Right lobe of liver (tissue), 6 donors: ENCODE measurements around the gene IRF8. TPM values are rescaled to one million over a fixed set of nuclear protein-coding genes. Genes with fewer than 3 reads are reported as not detected.

Experiments used
- ATAC-seq, 4 donors: fragments of 200-7000 bp; cut with Tn5 transposase; one replicate each; pipeline ENCODE4 v1.9.1; 2020; ENCODE audit warnings: mild to moderate bottlenecking in 4 of 4, moderate library complexity in 4 of 4
- DNase-seq, 3 donors: peaks; one replicate each; pipeline ENCODE4 v3.0.0-alpha.2; 2020
- H3K27ac ChIP-seq, 3 donors: fragments of 200-600 bp; one replicate each; pipeline ENCODE4 v1.8.0; 2022
- H3K27me3 ChIP-seq, 2 donors: fragments of 200-600 bp; one replicate each; pipeline ENCODE4 v1.8.0; 2022
- H3K36me3 ChIP-seq, 4 donors: fragments of 200-600 bp; sonication (generic) in 1 of 4; one replicate each; pipeline versions ENCODE4 v1.5.1 to v1.8.0; 2017 to 2022; ENCODE audit warnings: control low read depth in 1 of 4
- H3K4me1 ChIP-seq, 4 donors: fragments of 200-600 bp; sonication (generic) in 1 of 4; one replicate each; pipeline versions ENCODE4 v1.5.1 to v1.8.0; 2017 to 2022; ENCODE audit warnings: control low read depth in 1 of 4
- H3K4me3 ChIP-seq, 3 donors: fragments of 200-600 bp; one replicate each; pipeline ENCODE4 v1.8.0; 2022
- H3K9me3 ChIP-seq, 4 donors: fragments of 200-600 bp; sonication (generic) in 1 of 4; one replicate each; pipeline versions ENCODE4 v1.5.1 to v1.8.0; 2017 to 2022; ENCODE audit warnings: control low read depth in 1 of 4
- CTCF ChIP-seq, 4 donors: fragments of 200-600 bp in 3 of 4; fragments of 450-650 bp in 1 of 4; IDR thresholded peaks; one replicate each; pipeline versions ENCODE4 v1.5.1 to v1.8.0; 2016 to 2022; ENCODE audit warnings: antibody characterized with exemption in 4 of 4, mild to moderate bottlenecking in 2 of 4
- POLR2A ChIP-seq: fragments of 450-650 bp; IDR thresholded peaks from one replicate; pipeline ENCODE4 v1.6.1; 2017; ENCODE audit warnings: antibody characterized with exemption, mild to moderate bottlenecking
- WGBS: methylation state at CpG from one replicate; pipeline ENCODE4 v1.1.6; 2018; ENCODE audit warnings: low coverage, low lambda C conversion rate; ENCODE audit not compliant: insufficient coverage; ENCODE audit errors: missing lambda C conversion rate; 5-methylcytosine and 5-hydroxymethylcytosine counted together
- intact Hi-C, 2 donors: fragments of 100-400 bp; cut with DNase I; formaldehyde crosslinking; loops; one replicate each; pipeline versions ENCODE4 v1.11.2 to v1.14.1; 2022
- total RNA-seq, 6 experiments: library from RNA; depleted of rRNA in 2 of 6; stranded (reverse); fragments of >200 nt in 2 of 6; fragmentation: NEBNext Ultra II Directional in 3 of 6; extraction: Animal tissue kit (Norgen Biotek cat#: 25700) in 3 of 6; gene quantifications; one replicate each; pipeline versions ENCODE4 v1.1.0 to v1.2.4, GENCODE V29; 2016 to 2023
- donor health status: DM: no; HTN: yes; CAD: no.
- donor health status: DM: no; HTN: no; CAD: no.
- donor health status: DM: no; HTN: no; CAD: no.
- donor health status: DM: no; HTN: yes; CAD: no.
- donor health status: DM: no; HTN: yes; CAD: no.

IRF8 gene
- total RNA-seq, 6 experiments from 2014 or later = 4.8 to 19.6 (median 14.6) TPM

DNA sequence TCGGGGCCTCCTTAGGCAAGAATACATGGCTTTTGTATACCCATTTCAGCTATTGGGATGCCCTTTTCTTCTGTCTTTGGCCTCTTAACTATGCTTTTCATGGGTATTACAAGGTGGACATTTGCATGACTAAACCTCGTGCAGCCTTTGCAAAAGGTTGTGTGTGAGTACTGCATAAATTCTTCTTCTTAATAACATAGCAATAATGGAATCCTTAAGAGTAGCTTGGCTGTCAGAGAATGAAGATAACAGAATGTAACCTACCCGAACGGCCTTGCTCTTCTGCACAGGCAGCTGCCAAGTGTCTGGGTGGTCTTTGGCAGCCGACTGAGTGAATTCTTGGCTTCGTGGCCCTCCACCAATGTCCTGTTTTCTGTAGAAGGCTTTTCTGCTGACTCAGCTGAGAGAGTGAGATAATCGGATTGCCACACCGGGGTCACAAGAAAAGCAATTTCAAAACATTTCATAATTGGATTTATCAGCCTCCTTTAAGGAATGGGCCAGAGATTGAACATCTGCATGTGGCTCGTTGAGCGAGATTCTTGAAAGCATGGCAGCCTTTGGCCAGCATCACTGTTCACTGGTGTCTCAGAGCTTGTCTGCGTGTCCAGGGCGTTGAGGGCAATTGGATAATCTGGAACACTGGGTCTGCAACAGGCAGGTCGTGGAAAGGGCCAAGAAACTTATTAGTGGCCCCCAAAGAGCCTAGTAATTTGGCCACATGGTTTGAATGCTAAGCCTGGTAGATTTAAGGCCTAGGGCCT, 13.4 kb downstream of the IRF8 start:
- DNase-seq (no peak), ATAC-seq (no peak)
- intact Hi-C loops = no loop called here
- H3K27ac ChIP-seq = peak overlapping the region in 1 of 3 donors; percentile 4
- WGBS = 44% methylated on average over 8 of the region's 13 CpGs
- no peak for TF ChIP-seq POLR2A
- TF ChIP-seq CTCF (IDR thresholded peaks at IDR 0.05) = no peak
- peaks cover 0 to 33% (median 6%) of the 10 kb centered on the region in 4 donors for H3K4me1 ChIP-seq
- no peaks in the 10 kb centered on the region for H3K9me3 ChIP-seq
- H3K36me3 ChIP-seq = peaks cover 0 to 33% (median 13%) of the 10 kb centered on the region in 4 donors
- H3K4me3 ChIP-seq = no peak overlapping the region
- H3K27me3 ChIP-seq = no peaks in the 10 kb centered on the region

- WGBS = no CpG with 5 or more reads among the region's 12 CpGs
- Histone ChIP-seq H3K36me3 (peaks cover 0 to 34% (median 14%) of the 10 kb centered on the region in 4 donors), H3K9me3 (no peaks in the 10 kb centered on the region), H3K4me3 (no peak overlapping the region), H3K27me3 (no peaks in the 10 kb centered on the region), H3K4me1 (peaks cover 0 to 33% (median 6%) of the 10 kb centered on the region in 4 donors), H3K27ac (peak overlapping the region in 1 of 3 donors; percentile 4)
- intact Hi-C loops = no loop called here
- ATAC-seq (no peak), DNase-seq (no peak)
- TF ChIP-seq CTCF (IDR thresholded peaks at IDR 0.05) (no peak), POLR2A (no peak)
These were observed 14.2 kb downstream of the IRF8 start for GRCh38 chr16:85913141-85913601.

DNA sequence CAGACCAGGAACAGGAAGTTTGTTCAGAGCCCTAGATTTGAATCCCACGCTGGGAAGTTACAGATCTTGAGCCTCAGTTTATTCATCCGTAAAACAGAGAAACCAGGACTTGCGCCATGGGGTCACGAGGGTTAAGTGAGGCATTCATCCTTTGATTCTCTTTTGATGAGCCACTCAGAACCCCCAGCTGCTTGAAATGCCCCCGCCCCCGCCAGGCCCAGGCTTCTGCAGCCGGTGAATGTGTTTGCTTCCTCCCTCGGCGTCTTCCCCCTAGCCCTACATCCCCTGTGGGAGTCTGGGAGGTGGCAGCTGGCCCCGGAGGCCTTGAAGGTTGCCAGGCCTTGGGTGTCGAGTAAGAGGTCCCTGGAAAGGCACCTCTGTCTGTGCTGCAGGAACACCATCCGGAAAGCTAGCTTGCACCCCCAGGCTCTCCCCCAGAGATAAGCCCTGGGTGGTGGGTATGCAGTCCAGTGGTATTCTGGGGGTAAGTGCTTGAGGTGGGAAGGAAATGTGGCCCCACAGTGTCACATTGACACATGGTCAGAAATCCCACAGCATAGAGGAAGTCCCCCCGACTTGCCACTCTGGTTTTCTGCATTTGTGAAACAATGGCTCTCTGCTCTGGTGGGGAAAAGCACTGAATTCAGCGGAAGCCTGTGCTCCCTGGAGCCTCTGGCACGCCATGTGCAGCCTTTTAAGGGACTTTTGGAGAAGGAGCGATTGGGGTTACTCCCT, 14.9 kb downstream of the IRF8 start:
- peak in 1 of 3 donors; percentile 39 for DNase-seq
- intact Hi-C loops = no loop called here
- 74% methylated on average over 8 of the region's 16 CpGs for WGBS
- no peak for ATAC-seq
- Histone ChIP-seq H3K36me3 (peaks cover 0 to 35% (median 16%) of the 10 kb centered on the region in 4 donors), H3K9me3 (no peaks in the 10 kb centered on the region), H3K27me3 (no peaks in the 10 kb centered on the region), H3K27ac (no peak overlapping the region), H3K4me3 (no peak overlapping the region), H3K4me1 (peaks cover 0 to 33% (median 6%) of the 10 kb centered on the region in 4 donors)
- TF ChIP-seq POLR2A = no peak
- TF ChIP-seq CTCF (IDR thresholded peaks at IDR 0.05) = no peak

DNA sequence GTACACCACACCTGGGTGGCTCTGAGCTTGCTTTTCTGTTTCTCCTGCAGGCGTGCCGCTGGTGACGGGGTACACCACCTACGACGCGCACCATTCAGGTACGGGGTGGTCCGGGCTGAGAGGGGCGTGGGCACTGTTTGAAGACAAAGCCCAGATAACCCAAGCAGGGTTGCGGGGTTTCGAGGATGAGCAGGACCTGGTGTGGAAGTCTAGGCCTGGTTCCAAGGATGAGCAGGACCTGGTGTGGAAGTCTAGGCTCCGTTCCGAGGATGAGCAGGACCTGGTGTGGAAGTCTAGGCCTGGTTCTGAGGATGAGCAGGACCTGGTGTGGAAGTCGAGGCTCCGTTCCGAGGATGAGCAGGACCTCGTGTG, 15.4 kb downstream of the IRF8 start:
- Histone ChIP-seq H3K36me3 (peaks cover 0 to 35% (median 13%) of the 10 kb centered on the region in 4 donors), H3K4me3 (no peak overlapping the region), H3K4me1 (peaks cover 0 to 33% (median 6%) of the 10 kb centered on the region in 4 donors), H3K27me3 (no peaks in the 10 kb centered on the region), H3K27ac (no peak overlapping the region), H3K9me3 (no peaks in the 10 kb centered on the region)
- intact Hi-C loops = no loop called here
- TF ChIP-seq CTCF (IDR thresholded peaks at IDR 0.05) = no peak
- no peak for TF ChIP-seq POLR2A
- peak in 1 of 3 donors; percentile 37 for DNase-seq
- 93% methylated on average over 10 of the region's 17 CpGs for WGBS
- ATAC-seq = no peak
